ENCODE data around the gene RBM44.
"Not testable (repeated sequence)": the region's sequence is repeated elsewhere in the genome, so short reads cannot be mapped to it uniquely, and the experiment has no call there.

Gene RBM44

GRCh38 chr2:237782181-237782580, 16.4 kb upstream of the RBM44 start:
- no peak for DNase-seq

- DNase-seq: not testable (repeated sequence)
Measured at GRCh38 chr2:237783678-237784077, 14.9 kb upstream of the RBM44 start.

GRCh38 chr2:237786936-237787335, 11.6 kb upstream of the RBM44 start:
- no peak for DNase-seq

GRCh38 chr2:237790353-237790752, 8.2 kb upstream of the RBM44 start:
- no peak for DNase-seq

- no peak for DNase-seq
Measured at GRCh38 chr2:237791977-237792727, 6.4 kb upstream of the RBM44 start.

- DNase-seq: no peak
Measured at GRCh38 chr2:237797253-237797652, 1.3 kb upstream of the RBM44 start.

- DNase-seq: no peak
Measured at GRCh38 chr2:237799060-237799428, 465 bp downstream of the RBM44 start.

GRCh38 chr2:237801466-237801865, 2.9 kb downstream of the RBM44 start:
- DNase-seq: no peak

- DNase-seq: no peak
Measured at GRCh38 chr2:237806334-237806733, 7.8 kb downstream of the RBM44 start.

GRCh38 chr2:237815637-237816036, 17.1 kb downstream of the RBM44 start:
- DNase-seq: no peak

GRCh38 chr2:237816531-237816930, 18.0 kb downstream of the RBM44 start:
- DNase-seq: no peak

- no peak for DNase-seq
Measured at GRCh38 chr2:237818066-237818473, 19.5 kb downstream of the RBM44 start.

- no peak for DNase-seq
Measured at GRCh38 chr2:237819231-237819630, 20.7 kb downstream of the RBM44 start.

- no peak for DNase-seq
Measured at GRCh38 chr2:237820421-237820820, 21.8 kb downstream of the RBM44 start.

- no peak for DNase-seq
Measured at GRCh38 chr2:237823544-237823943, 25.0 kb downstream of the RBM44 start.

- DNase-seq: no peak
Measured at GRCh38 chr2:237824085-237824484, 25.5 kb downstream of the RBM44 start.

- DNase-seq: no peak
Measured at GRCh38 chr2:237827421-237827987, 28.9 kb downstream of the RBM44 start.

GRCh38 chr2:237830522-237830921, 31.9 kb downstream of the RBM44 start:
- no peak for DNase-seq

GRCh38 chr2:237833546-237833945, 35.0 kb downstream of the RBM44 start:
- no peak for DNase-seq

- no peak for DNase-seq
Measured at GRCh38 chr2:237835372-237835771, 36.8 kb downstream of the RBM44 start.

- no peak for DNase-seq
Measured at GRCh38 chr2:237841051-237841450, 42.5 kb downstream of the RBM44 start.

- not testable (repeated sequence) for DNase-seq
Measured at GRCh38 chr2:237848940-237849339, 50.4 kb downstream of the RBM44 start.

GRCh38 chr2:237854295-237854694, 55.7 kb downstream of the RBM44 start:
- DNase-seq: no peak

GRCh38 chr2:237857791-237858190, 59.2 kb downstream of the RBM44 start:
- no peak for DNase-seq

Measured in right kidney (tissue), 1 donor.